ENCODE measurements around the gene APEH. TPM values are rescaled to one million over a fixed set of nuclear protein-coding genes. Genes with fewer than 3 reads are reported as not detected.

The APEH gene
- total and polyA plus RNA-seq, 2 of the 4 experiments (the other 2 are of a cell fraction), result 89.2 to 142 TPM

- Histone ChIP-seq H3K4me2 (ENCODE audit: low read depth, low read length) (no peak overlapping the region), H2AK5ac (ENCODE audit: low read depth, low read length) (no peak overlapping the region), H3K27me3 (ENCODE audit: control insufficient read depth, insufficient read depth, low read length) (peaks cover 21% of the 10 kb centered on the region), H3K36me3 (ENCODE audit: control insufficient read depth, insufficient read depth, low read length) (no peaks in the 10 kb centered on the region), H2AK9ac (replicated peaks; ENCODE audit: low read depth, low read length, poor library complexity) (no peak overlapping the region), H3K14ac (replicated peaks; ENCODE audit: low read depth, low read length) (no peak overlapping the region), H3K23ac (ENCODE audit: low read depth, low read length) (no peak overlapping the region), H2BK20ac (ENCODE audit: low read depth, low read length) (no peak overlapping the region), H3K9me3 (ENCODE audit: control insufficient read depth, insufficient read depth, low read length) (no peaks in the 10 kb centered on the region), H4K91ac (ENCODE audit: insufficient read depth, low read depth, low read length) (no peak overlapping the region), H3K9ac (ENCODE audit: low read depth, low read length) (no peak overlapping the region), H4K20me1 (ENCODE audit: insufficient read depth, low read length) (no peaks in the 10 kb centered on the region), H3K4ac (ENCODE audit: low read depth, low read length) (no peak overlapping the region), H4K5ac (ENCODE audit: low read depth, low read length) (no peak overlapping the region), H2AFZ (replicated peaks; ENCODE audit: low read length, poor library complexity) (no peak overlapping the region), H3K27ac (ENCODE audit: insufficient read depth, low read length) (no peak overlapping the region), H2BK15ac (ENCODE audit: low read depth, low read length) (no peak overlapping the region), H3K79me1 (ENCODE audit: low read depth in 1 of 2, low read length in 2 of 2) (no peaks in the 10 kb centered on the region), H2BK5ac (ENCODE audit: low read depth, low read length, poor library complexity, severe bottlenecking) (no peak overlapping the region), H4K8ac (ENCODE audit: low read depth in 2 of 2, low read length in 2 of 2) (no peak overlapping the region), H3K56ac (ENCODE audit: extremely low read depth, insufficient read depth, low read length) (no peak overlapping the region), H3K4me3 (ENCODE audit: insufficient read depth, low read depth, low read length) (no peak overlapping the region), H3K18ac (ENCODE audit: low read depth, low read length) (no peak overlapping the region), H3K9me1 (ENCODE audit: insufficient read depth, low read length) (peaks cover 3% of the 10 kb centered on the region; the same call in 1 of the 2 replicates), H2BK120ac (ENCODE audit: low read depth, low read length) (no peak overlapping the region), H3K4me1 (ENCODE audit: control insufficient read depth, insufficient read depth, low read length) (no peaks in the 10 kb centered on the region)
- POLR2A ChIA-PET (ENCODE audit: unreplicated experiment), result no interaction called here
- no TSS peak for BruUV-seq (replicated peaks)
- in situ Hi-C loops (cut with MboI; ENCODE audit: low sequenced_read_pairs) (no loop called here), dilution Hi-C loops (cut with HindIII; ENCODE audit: low sequenced_read_pairs, unreplicated experiment) (no loop called here), intact Hi-C loops (cut with micrococcal nuclease) (no loop called here)
- ATAC-seq (ENCODE audit: low read depth) (no peak), DNase-seq (no peak)
- CTCF ChIA-PET, result no interaction called here
- WGBS, 2 experiments (ENCODE audit: extremely low coverage in 2 of 2, insufficient read length in 1 of 2), result 22% methylated on average over 4 of the region's 8 CpGs; no CpG with 5 or more reads in 1 of the 2 experiments
- TF ChIP-seq RAD21 (IDR thresholded peaks at IDR 0.05; ENCODE audit: low read length), result no peak
- no peak for TF ChIP-seq MAZ (IDR thresholded peaks at IDR 0.05; ENCODE audit: borderline replicate concordance, low read depth, low read length)
- TF ChIP-seq CEBPB (IDR thresholded peaks at IDR 0.05; ENCODE audit: low read depth, low read length), result no peak
- no peak for TF ChIP-seq NFE2L2 (IDR thresholded peaks at IDR 0.05; ENCODE audit: low read depth, low read length)
- TF ChIP-seq USF2 (IDR thresholded peaks at IDR 0.05; ENCODE audit: low read depth, low read length), result no peak
- no peak for TF ChIP-seq RCOR1 (IDR thresholded peaks at IDR 0.05; ENCODE audit: insufficient replicate concordance, low read length)
- TF ChIP-seq MXI1 (IDR thresholded peaks at IDR 0.05; ENCODE audit: borderline replicate concordance, low read depth, low read length), result no peak
- TF ChIP-seq, protein P1, sequence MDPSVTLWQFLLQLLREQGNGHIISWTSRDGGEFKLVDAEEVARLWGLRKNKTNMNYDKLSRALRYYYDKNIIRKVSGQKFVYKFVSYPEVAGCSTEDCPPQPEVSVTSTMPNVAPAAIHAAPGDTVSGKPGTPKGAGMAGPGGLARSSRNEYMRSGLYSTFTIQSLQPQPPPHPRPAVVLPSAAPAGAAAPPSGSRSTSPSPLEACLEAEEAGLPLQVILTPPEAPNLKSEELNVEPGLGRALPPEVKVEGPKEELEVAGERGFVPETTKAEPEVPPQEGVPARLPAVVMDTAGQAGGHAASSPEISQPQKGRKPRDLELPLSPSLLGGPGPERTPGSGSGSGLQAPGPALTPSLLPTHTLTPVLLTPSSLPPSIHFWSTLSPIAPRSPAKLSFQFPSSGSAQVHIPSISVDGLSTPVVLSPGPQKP (IDR thresholded peaks at IDR 0.05; ENCODE audit: borderline replicate concordance, low read depth, low read length), result no peak
- no peak for TF ChIP-seq SMC3 (IDR thresholded peaks at IDR 0.05; ENCODE audit: low read depth, low read length)
- TF ChIP-seq BHLHE40 (IDR thresholded peaks at IDR 0.05; ENCODE audit: low read depth, low read length), result no peak
- no peak for TF ChIP-seq CHD1 (IDR thresholded peaks at IDR 0.05; ENCODE audit: low read depth, low read length)
- no peak for TF ChIP-seq POLR2A (IDR thresholded peaks at IDR 0.05; ENCODE audit: low read depth, low read length)
- TF ChIP-seq, protein P2, sequence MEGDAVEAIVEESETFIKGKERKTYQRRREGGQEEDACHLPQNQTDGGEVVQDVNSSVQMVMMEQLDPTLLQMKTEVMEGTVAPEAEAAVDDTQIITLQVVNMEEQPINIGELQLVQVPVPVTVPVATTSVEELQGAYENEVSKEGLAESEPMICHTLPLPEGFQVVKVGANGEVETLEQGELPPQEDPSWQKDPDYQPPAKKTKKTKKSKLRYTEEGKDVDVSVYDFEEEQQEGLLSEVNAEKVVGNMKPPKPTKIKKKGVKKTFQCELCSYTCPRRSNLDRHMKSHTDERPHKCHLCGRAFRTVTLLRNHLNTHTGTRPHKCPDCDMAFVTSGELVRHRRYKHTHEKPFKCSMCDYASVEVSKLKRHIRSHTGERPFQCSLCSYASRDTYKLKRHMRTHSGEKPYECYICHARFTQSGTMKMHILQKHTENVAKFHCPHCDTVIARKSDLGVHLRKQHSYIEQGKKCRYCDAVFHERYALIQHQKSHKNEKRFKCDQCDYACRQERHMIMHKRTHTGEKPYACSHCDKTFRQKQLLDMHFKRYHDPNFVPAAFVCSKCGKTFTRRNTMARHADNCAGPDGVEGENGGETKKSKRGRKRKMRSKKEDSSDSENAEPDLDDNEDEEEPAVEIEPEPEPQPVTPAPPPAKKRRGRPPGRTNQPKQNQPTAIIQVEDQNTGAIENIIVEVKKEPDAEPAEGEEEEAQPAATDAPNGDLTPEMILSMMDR (conservative IDR thresholded peaks at IDR 0.05; ENCODE audit: low read depth, low read length), result no peak
- no peak for TF ChIP-seq MAFK (IDR thresholded peaks at IDR 0.05; ENCODE audit: low read depth, low read length)
- TF ChIP-seq FOS (IDR thresholded peaks at IDR 0.05; ENCODE audit: low read depth, low read length), result no peak
- TF ChIP-seq RFX5 (IDR thresholded peaks at IDR 0.05; ENCODE audit: low read depth, low read length), result no peak
Observed at GRCh38 chr3:49650637-49651036, 23.5 kb upstream of the APEH start.
